Panc1 (cell line): ENCODE data around the gene SRCAP.

ENCODE experiments used
- POLR2AphosphoS5 ChIP-seq: IDR thresholded peaks from 2 replicates; pipeline ENCODE4 v1.6.1; 2012; ENCODE audit warnings: mild to moderate bottlenecking, low read depth, low read length, moderate library complexity
- SIN3A ChIP-seq: IDR thresholded peaks from 2 replicates; pipeline ENCODE4 v1.6.1; 2012; ENCODE audit warnings: low read depth, mild to moderate bottlenecking, low read length, moderate library complexity, borderline replicate concordance; ENCODE audit not compliant: insufficient read depth
- TCF7L2 ChIP-seq: IDR thresholded peaks from 2 replicates; pipeline ENCODE4 v1.6.1; 2011; ENCODE audit warnings: mild to moderate bottlenecking, low read depth, low read length, inconsistent platforms
- TF ChIP-seq, protein P1 (sequence below): fragments of 450-650 bp; IDR thresholded peaks from 2 replicates; pipeline ENCODE4 v1.5.1; 2017; ENCODE audit warnings: mild to moderate bottlenecking

- TF ChIP-seq, protein P1, sequence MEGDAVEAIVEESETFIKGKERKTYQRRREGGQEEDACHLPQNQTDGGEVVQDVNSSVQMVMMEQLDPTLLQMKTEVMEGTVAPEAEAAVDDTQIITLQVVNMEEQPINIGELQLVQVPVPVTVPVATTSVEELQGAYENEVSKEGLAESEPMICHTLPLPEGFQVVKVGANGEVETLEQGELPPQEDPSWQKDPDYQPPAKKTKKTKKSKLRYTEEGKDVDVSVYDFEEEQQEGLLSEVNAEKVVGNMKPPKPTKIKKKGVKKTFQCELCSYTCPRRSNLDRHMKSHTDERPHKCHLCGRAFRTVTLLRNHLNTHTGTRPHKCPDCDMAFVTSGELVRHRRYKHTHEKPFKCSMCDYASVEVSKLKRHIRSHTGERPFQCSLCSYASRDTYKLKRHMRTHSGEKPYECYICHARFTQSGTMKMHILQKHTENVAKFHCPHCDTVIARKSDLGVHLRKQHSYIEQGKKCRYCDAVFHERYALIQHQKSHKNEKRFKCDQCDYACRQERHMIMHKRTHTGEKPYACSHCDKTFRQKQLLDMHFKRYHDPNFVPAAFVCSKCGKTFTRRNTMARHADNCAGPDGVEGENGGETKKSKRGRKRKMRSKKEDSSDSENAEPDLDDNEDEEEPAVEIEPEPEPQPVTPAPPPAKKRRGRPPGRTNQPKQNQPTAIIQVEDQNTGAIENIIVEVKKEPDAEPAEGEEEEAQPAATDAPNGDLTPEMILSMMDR, result no peak
- TF ChIP-seq TCF7L2 (no peak), POLR2AphosphoS5 (no peak), SIN3A (no peak)
Observed at GRCh38 chr16:30775131-30775391, 76.1 kb downstream of the SRCAP start.
